ENCODE results near the gene RBM3.
"Not testable (repeated sequence)": the region's sequence is repeated elsewhere in the genome, so short reads cannot be mapped to it uniquely, and the experiment has no call there.

RBM3 gene

GRCh38 chrX:48539345-48540027, 34.8 kb upstream of the RBM3 start, which contains the start of gene TBC1D25:
TBC1D25 (plus strand) TSS chrX:48539714; CDS start chrX:48539798, 84 bp downstream.
- TF ChIP-seq, protein P1, sequence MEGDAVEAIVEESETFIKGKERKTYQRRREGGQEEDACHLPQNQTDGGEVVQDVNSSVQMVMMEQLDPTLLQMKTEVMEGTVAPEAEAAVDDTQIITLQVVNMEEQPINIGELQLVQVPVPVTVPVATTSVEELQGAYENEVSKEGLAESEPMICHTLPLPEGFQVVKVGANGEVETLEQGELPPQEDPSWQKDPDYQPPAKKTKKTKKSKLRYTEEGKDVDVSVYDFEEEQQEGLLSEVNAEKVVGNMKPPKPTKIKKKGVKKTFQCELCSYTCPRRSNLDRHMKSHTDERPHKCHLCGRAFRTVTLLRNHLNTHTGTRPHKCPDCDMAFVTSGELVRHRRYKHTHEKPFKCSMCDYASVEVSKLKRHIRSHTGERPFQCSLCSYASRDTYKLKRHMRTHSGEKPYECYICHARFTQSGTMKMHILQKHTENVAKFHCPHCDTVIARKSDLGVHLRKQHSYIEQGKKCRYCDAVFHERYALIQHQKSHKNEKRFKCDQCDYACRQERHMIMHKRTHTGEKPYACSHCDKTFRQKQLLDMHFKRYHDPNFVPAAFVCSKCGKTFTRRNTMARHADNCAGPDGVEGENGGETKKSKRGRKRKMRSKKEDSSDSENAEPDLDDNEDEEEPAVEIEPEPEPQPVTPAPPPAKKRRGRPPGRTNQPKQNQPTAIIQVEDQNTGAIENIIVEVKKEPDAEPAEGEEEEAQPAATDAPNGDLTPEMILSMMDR (IDR thresholded peaks at IDR 0.05; ENCODE audit: low read depth, low read length, missing control alignments): peak; percentile 42
- peak within 1 kb of the TSS; percentile 60 for H3K4me3 ChIP-seq (ENCODE audit: low read depth, low read length)
- peak; percentile 93 for DNase-seq (ENCODE audit: low read depth)

GRCh38 chrX:48540028-48540375, 34.3 kb upstream of the RBM3 start:
- peak overlapping the region; percentile 60 for H3K4me3 ChIP-seq (ENCODE audit: low read depth, low read length)
- peak; percentile 26 for DNase-seq (ENCODE audit: low read depth)
- TF ChIP-seq, protein P1 (IDR thresholded peaks at IDR 0.05; ENCODE audit: low read depth, low read length, missing control alignments): no peak

GRCh38 chrX:48540480-48540879, 33.8 kb upstream of the RBM3 start:
- TF ChIP-seq, protein P1 (IDR thresholded peaks at IDR 0.05; ENCODE audit: low read depth, low read length, missing control alignments): no peak
- H3K4me3 ChIP-seq (ENCODE audit: low read depth, low read length): peak overlapping the region; percentile 60
- no peak for DNase-seq (ENCODE audit: low read depth)

DNA sequence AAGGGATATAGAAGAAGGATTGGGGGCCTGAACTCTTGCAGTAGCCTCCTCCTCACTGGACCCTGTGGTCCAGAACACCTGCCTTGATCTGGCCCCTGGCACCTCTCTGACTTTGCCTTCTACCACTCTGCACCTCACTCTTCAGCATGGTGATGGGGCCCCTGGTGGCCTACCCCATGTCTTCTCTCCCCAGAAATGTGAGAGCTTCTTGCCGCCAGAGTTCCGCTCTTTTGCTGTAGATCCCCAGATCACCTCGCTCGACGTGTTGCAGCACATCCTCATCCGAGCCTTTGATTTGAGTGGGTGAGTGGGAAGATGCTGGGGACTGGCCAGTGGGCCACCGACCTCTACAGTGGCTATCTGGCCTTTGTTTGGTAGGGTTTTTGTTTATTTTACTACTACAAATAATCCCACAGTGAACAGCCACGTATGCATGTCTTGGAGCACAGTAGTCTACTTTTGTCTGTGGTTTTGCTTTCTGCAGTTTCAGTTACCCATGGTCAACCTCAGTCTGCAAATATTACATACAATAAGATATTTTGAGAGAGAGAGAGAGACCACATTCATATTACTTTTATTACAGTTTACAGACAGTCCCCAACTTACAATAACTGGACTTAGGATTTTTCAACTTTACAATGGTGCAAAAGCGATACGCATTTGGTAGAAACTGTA, 33.0 kb upstream of the RBM3 start:
- DNase-seq (ENCODE audit: low read depth): peak; percentile 37
- H3K4me3 ChIP-seq (ENCODE audit: low read depth, low read length): peak overlapping the region; percentile 60; the same call in 1 of the 2 replicates
- TF ChIP-seq, protein P1 (IDR thresholded peaks at IDR 0.05; ENCODE audit: low read depth, low read length, missing control alignments): no peak

DNA sequence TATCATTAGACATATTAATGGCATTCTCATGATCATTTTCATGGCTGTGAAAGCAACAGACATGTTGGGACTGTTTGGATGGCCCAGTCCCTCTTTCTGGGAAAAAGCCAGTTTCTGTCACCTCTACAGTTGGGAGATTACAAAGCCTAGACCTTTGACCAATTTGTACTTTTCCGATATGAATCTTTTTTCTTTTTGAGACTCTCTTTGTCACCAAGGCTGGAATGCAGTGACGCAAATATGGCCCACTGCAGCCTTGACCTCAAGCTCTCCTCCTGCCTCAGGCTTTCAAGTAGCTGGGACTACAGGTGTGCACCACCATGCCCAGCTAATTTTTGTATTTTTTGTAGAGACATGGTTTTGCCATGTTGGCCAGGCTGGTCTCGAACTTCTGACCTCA, 25.4 kb upstream of the RBM3 start:
- no peak overlapping the region for H3K4me3 ChIP-seq (ENCODE audit: low read depth, low read length)
- no peak for DNase-seq (ENCODE audit: low read depth)
- TF ChIP-seq, protein P1 (IDR thresholded peaks at IDR 0.05; ENCODE audit: low read depth, low read length, missing control alignments): no peak

DNA sequence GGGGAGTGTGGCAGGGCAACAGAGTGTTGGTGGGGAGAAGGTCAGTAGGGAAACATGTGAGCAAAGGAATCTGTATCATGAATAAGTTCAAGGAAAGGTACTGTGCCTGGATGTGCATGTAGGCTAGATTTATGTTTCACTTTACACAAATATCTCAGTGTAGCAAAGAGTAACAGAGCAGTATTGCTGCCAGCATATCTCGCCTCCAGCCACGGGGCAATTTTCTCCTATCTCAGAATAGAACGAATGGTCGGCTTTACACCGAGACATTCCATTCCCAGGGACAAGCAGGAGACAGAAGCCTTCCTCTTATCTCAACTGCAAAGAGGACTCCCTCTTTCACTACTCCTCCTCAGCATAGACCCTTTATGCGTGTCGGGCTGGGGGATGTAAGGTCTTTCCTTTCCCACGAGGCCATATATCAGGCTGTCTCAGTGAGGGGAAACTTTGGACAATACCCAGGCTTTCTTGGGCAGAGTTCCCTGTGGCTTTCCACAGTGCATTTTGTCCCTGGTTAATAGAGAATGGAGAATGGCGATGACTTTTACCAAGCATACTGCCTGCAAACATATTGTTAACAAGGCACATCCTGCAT, 18.5 kb upstream of the RBM3 start:
- not testable (repeated sequence) for DNase-seq (ENCODE audit: low read depth); H3K4me3 ChIP-seq (ENCODE audit: low read depth, low read length)

DNA sequence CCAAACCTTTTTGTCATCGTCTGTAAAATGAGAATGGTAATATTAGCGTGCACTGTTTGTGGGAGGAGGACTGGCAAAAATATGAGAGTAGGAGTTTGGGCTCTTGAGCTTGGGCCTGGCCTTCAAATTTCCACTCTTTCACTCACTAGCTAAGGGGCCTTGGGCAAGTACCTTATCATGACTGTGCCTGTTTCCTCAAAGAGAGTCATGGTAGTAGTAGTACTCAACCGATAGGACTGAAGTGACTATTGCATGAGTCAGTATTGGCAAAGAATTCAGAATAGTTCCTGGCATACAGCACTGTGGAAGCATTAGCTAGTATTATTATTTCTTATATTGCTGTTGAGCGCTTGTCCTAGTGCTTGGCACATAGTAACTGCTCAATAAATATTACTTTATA, 16.0 kb upstream of the RBM3 start:
- DNase-seq (ENCODE audit: low read depth): no peak
- TF ChIP-seq, protein P1 (IDR thresholded peaks at IDR 0.05; ENCODE audit: low read depth, low read length, missing control alignments): no peak
- H3K4me3 ChIP-seq (ENCODE audit: low read depth, low read length): no peak overlapping the region

All from GM12864 (cell line).